Mesenteric fat pad (tissue), 1 donor: ENCODE measurements around the gene MAP3K10. TPM values are rescaled to one million over a fixed set of nuclear protein-coding genes. Genes with fewer than 3 reads are reported as not detected.
"Not testable (repeated sequence)": the region's sequence is repeated elsewhere in the genome, so short reads cannot be mapped to it uniquely, and the experiment has no call there.

ENCODE experiments used
- DNase-seq: peaks from one replicate; pipeline ENCODE4 v3.0.0-alpha.2; 2020; ENCODE audit warnings: low spot score
- total RNA-seq: library from RNA; stranded (reverse); fragmentation: NEBNext Ultra II Directional; extraction: Animal tissue kit (Norgen Biotek cat#: 25700); gene quantifications from one replicate; pipeline ENCODE4 v1.2.1, GENCODE V29; 2021
- donor health status: DM: yes; HTN: yes; CAD: no.

Gene MAP3K10
- total RNA-seq, 1 donor from 2014 or later: 18.0 TPM

GRCh38 chr19:40216777-40217026, 25.5 kb downstream of the MAP3K10 start:
- no peak for DNase-seq

GRCh38 chr19:40217027-40217810, 26.0 kb downstream of the MAP3K10 start:
- no peak for DNase-seq

- DNase-seq: no peak
Observed at GRCh38 chr19:40217934-40218890, 27.0 kb downstream of the MAP3K10 start, which contains the start of gene TTC9B. TTC9B (minus strand) TSS chr19:40218384; CDS start chr19:40218381, 3 bp downstream.

DNA sequence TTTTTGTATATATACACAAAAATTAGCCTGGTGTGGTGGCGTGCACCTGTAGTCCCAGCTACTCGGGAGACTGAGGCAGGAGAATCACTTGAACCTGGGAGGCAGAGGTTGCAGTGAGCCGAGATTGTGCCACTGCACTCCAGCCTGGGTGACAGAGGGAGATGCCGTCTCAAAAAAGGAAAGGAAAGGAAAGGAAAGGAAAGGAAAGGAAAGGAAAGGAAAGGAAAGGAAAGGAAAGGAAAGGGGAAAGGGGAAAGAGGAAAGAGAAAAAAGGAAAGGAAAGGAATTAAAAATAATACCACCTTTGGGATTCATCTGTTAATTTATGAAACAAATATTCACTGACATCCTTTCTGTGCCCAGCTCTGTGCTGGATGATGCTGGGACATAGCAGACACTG, 27.8 kb downstream of the MAP3K10 start:
- not testable (repeated sequence) for DNase-seq

- no peak for DNase-seq
Observed at GRCh38 chr19:40219721-40220276, 28.6 kb downstream of the MAP3K10 start.

DNA sequence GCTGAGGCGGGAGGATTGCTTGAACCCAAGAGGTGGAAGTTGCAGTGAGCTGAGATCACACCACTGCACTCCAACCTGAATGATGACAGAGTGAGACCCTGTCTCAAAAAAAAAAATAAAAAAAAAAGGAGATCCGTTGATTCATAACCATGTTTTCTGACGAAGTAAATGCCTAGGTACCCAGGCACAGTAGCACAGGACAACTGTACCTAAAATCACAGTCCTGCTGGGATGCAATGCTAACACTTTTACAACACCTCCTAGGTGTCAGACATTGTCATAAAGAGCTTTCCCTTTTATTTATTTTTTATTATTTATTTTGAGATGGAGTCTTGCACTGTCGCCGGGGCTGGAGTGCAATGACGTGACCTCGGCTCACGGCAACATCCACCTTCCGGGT, 29.4 kb downstream of the MAP3K10 start:
- DNase-seq: no peak

DNA sequence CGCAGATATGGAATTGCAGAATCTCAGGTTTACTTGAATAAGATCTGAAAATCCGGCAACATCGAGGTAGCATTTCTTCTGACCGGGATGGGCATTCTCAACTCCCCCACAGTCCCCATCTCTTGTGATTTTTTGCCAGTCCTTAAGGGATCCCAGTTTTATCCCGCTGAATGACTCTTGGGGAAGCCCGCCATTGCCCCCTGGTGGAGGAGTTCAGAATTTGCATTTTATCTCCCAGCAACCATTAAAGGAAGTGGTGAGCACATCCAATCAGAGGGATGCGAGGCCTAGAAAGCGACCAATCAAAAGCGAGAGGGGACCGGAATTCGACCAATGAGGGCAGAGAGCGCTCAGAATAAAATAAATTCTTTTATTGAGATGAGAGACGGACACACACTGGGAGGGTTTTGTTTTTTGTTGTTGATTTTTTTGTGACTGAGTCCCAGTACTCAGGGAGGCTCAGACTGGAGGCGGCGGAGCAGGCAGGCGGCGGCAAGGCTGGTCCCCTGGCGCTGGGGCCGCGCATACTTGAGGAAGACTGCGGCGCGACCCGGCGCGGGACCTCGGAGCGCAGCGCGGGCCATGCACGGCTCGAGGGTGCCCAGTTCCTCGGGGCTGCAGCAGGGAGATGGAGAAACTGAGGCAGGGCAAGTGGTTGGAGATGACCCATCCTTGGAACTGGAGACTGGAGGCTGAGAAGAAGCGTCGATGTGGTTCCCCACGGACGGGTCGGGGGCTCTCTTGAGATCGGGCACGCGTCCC, 30.8 kb downstream of the MAP3K10 start:
- no peak for DNase-seq

- DNase-seq: no peak
Observed at GRCh38 chr19:40223135-40223822, 32.1 kb downstream of the MAP3K10 start.

- no peak for DNase-seq
Observed at GRCh38 chr19:40224342-40225150, 33.3 kb downstream of the MAP3K10 start.

DNA sequence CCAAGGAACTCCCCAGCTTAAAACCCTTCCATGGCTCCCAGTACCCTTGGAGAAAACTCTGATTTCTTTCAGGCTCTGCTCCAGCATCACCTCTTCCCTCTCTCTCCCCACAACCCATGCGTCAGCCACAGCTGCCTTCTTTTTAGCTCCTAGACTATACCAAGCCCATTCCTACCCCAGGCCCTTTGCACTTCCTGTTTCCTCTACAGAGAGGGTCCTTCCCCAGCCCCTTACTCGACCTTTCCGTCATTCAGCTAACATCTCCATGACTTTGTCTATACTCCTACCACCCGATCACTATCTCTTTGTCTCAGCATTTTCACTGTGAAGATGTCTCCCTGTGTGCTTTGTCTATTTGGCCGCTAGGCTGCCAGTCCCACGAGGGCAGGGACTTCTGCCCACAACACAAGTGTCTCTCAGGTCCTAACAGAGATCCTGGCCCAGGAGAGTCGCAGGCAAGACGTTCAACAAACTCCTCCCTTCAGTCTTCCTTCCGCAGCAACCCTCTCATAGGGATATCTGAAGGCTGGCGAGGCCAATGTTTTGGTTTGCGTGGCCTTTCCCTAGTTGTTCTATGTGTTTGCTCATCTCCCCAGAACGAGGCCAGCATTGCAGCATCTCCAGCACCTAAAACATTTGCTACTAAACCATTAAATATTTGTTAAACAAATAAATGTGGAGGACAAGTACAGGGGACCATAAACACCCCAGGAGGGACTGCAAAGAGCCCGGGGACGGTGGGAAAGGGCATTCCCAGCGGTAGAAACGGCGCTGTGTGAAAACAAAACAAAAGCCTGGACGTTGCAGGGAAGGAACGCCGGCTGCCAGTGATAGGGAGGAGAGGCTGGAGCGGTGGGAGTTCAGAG, 34.4 kb downstream of the MAP3K10 start:
- DNase-seq: no peak

DNA sequence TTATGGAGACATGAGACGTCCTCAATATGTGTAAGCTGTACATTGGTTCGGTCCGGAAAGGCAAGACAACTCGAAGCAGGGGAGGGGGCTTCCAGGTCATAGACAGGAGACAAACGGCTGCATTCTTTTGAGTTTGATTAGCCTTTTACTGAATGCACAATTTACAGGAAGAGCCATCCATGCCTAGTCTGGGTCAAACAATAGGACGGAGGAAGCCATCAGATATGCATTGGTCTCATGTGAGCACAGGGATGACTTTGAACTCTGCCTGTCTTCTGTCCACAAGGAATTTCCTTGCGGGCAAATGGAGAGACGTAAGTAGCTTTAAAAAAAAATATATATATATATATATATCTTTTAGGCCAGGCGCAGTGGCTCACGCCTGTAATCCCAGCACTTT, 37.1 kb downstream of the MAP3K10 start:
- DNase-seq: no peak

DNA sequence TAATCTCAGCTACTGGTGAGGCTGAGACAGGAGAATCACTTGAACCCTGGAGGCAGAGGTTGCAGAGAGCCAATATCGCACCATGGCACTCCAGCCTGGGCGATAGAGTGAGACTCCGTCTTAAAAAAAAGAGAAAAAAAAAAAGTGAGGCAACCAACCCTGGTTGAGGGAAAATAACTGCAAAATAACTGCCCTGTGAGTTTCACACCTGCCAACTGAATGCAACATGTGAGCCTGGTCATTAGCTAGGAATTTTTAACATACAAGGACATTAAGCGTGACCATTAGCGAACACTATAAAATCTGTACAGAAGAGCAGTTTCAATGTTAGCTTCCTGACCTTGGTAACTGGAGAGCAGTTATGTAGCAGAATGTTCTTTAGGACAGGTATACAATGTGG, 37.6 kb downstream of the MAP3K10 start:
- DNase-seq: no peak

- no peak for DNase-seq
Observed at GRCh38 chr19:40229484-40229883, 38.3 kb downstream of the MAP3K10 start.

GRCh38 chr19:40229926-40230417, 38.7 kb downstream of the MAP3K10 start:
- no peak for DNase-seq

- no peak for DNase-seq
Observed at GRCh38 chr19:40231057-40231456, 39.8 kb downstream of the MAP3K10 start.

GRCh38 chr19:40231544-40232424, 40.6 kb downstream of the MAP3K10 start:
- DNase-seq: no peak

DNA sequence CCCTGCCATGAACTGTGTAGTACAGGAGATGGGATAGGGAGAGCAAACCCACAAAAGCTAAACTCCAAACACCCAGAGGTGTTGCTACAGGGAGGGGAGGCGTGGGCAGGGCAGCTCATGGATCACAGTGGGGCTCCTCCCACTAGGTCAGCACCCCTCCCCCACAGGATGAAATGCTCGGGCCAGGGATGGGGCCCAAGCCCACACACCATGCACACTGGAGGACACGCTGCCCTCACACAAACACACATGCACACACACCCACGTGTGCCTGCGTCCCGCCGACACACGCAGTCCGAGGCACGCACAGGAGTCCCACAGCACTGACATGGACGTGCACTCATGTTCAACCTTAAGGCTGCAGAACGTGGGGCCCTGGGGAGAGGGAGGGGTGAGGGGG, 41.3 kb downstream of the MAP3K10 start:
- no peak for DNase-seq
